ENCODE measurements around the gene CITED1. TPM values are rescaled to one million over a fixed set of nuclear protein-coding genes. Genes with fewer than 3 reads are reported as not detected.
A peak's percentile ranks its signal among the peaks of the same experiment; 100 is the strongest.

CITED1 gene
- total RNA-seq, result 1 to 10 TPM in 2 of 4 donors, under 1 TPM in 2; 0.45 to 1.8 (median 1.2) TPM

GRCh38 chrX:72305286-72306084, at the start of gene CITED1:
CITED1 (minus strand) TSS chrX:72305914; CDS start chrX:72302869, 3,045 bp downstream.
- H3K4me3 ChIP-seq, result peak within 1 kb of the TSS; percentile 58 to 70 (median 61)
- no peaks in the 10 kb centered on the region for H3K9me3 ChIP-seq
- H3K27ac ChIP-seq (replicated peaks in 1 of 4), result peak within 1 kb of the TSS; percentile 45 to 66 (median 62)
- H3K36me3 ChIP-seq, result no peaks in the 10 kb centered on the region
- intact Hi-C loops (cut with DNase I), result loop anchor here (10.0 kb wide), 1 partner anchor 239 kb away; no protein-coding TSS in a partner anchor
- DNase-seq (ENCODE audit: extremely low spot score), result no peak
- TF ChIP-seq POLR2AphosphoS5 (IDR thresholded peaks at IDR 0.05) (no peak), CTCF (IDR thresholded peaks at IDR 0.05) (no peak), POLR2A (IDR thresholded peaks at IDR 0.05; ENCODE audit: low read depth) (no peak), EP300 (IDR thresholded peaks at IDR 0.05) (no peak)
- WGBS, result 11% methylated on average over 24 of the region's 68 CpGs
- peaks cover 21 to 57% (median 43%) of the 10 kb centered on the region in 4 donors for H3K4me1 ChIP-seq
- H3K27me3 ChIP-seq, result peaks cover 0 to 10% (median 0%) of the 10 kb centered on the region in 4 donors

GRCh38 chrX:72352786-72353185, 47.1 kb upstream of the CITED1 start:
- TF ChIP-seq EP300 (IDR thresholded peaks at IDR 0.05) (no peak), CTCF (IDR thresholded peaks at IDR 0.05) (no peak), POLR2AphosphoS5 (IDR thresholded peaks at IDR 0.05) (no peak), POLR2A (IDR thresholded peaks at IDR 0.05; ENCODE audit: low read depth) (no peak)
- Histone ChIP-seq H3K36me3 (peaks cover 0 to 17% (median 0%) of the 10 kb centered on the region in 4 donors), H3K4me1 (no peaks in the 10 kb centered on the region), H3K27me3 (no peaks in the 10 kb centered on the region), H3K4me3 (no peak overlapping the region), H3K9me3 (no peaks in the 10 kb centered on the region), H3K27ac (replicated peaks in 1 of 4) (no peak overlapping the region)
- intact Hi-C loops (cut with DNase I), result no loop called here
- WGBS, result 65% methylated on average over 3 of the region's 3 CpGs
- DNase-seq (ENCODE audit: extremely low spot score), result no peak

- Histone ChIP-seq H3K36me3 (peaks cover 0 to 17% (median 0%) of the 10 kb centered on the region in 4 donors), H3K4me3 (no peak overlapping the region), H3K9me3 (no peaks in the 10 kb centered on the region), H3K27ac (replicated peaks in 1 of 4) (no peak overlapping the region), H3K27me3 (no peaks in the 10 kb centered on the region), H3K4me1 (no peaks in the 10 kb centered on the region)
- intact Hi-C loops (cut with DNase I), result no loop called here
- WGBS, result 71% methylated on average over 8 of the region's 8 CpGs
- no peak for DNase-seq (ENCODE audit: extremely low spot score)
- TF ChIP-seq POLR2A (IDR thresholded peaks at IDR 0.05; ENCODE audit: low read depth), result no peak
- TF ChIP-seq EP300 (IDR thresholded peaks at IDR 0.05), result no peak
- no peak for TF ChIP-seq CTCF (IDR thresholded peaks at IDR 0.05)
- no peak for TF ChIP-seq POLR2AphosphoS5 (IDR thresholded peaks at IDR 0.05)
These were observed 46.1 kb upstream of the CITED1 start for GRCh38 chrX:72351606-72352334.

- TF ChIP-seq POLR2A (IDR thresholded peaks at IDR 0.05; ENCODE audit: low read depth) (no peak), EP300 (IDR thresholded peaks at IDR 0.05) (no peak), CTCF (IDR thresholded peaks at IDR 0.05) (no peak), POLR2AphosphoS5 (IDR thresholded peaks at IDR 0.05) (no peak)
- WGBS, result 65% methylated on average over 3 of the region's 3 CpGs
These were observed 43.5 kb upstream of the CITED1 start for GRCh38 chrX:72349190-72349589.

More at GRCh38 chrX:72349190-72349589, 43.5 kb upstream of the CITED1 start:
- no peak overlapping the region for H3K27ac ChIP-seq (replicated peaks in 1 of 4)
- no peaks in the 10 kb centered on the region for H3K4me1 ChIP-seq
- intact Hi-C loops (cut with DNase I), result no loop called here
- H3K9me3 ChIP-seq, result no peaks in the 10 kb centered on the region
- no peak overlapping the region for H3K4me3 ChIP-seq
- peaks cover 0 to 17% (median 0%) of the 10 kb centered on the region in 4 donors for H3K36me3 ChIP-seq
- DNase-seq (ENCODE audit: extremely low spot score), result no peak
- H3K27me3 ChIP-seq, result no peaks in the 10 kb centered on the region
